22Rv1 (cell line): ENCODE results near the gene CAMTA1.

Source experiments
- ZFX ChIP-seq: fragments of 450-650 bp; IDR thresholded peaks from 2 replicates; pipeline ENCODE4 v1.6.1; 2017; ENCODE audit warnings: antibody characterized with exemption, borderline replicate concordance
- TF ChIP-seq, protein P1 (sequence below): fragments of 450-650 bp; IDR thresholded peaks from 2 replicates; pipeline ENCODE4 v1.5.1; 2017; ENCODE audit warnings: mild to moderate bottlenecking

DNA sequence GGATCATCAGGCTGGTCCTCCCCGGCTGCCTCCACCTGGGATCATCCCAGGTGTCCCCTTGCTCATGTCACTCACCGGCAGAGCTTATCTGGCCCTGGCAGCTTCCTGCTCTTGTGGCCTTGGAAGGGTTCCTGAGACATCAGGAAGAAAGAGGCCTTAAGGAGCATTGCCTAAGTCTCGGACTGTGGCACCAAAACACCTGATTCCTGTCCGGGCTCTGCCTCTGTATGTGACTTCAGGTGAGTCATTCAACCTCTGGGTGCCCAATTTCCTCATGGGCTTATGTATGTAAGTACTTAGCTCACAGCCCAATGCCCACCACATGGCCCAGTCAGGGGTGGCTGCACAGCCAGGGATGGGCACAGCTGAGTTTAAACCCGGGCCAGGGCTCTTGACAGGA lies 729.9 kb downstream of the CAMTA1 start:
- TF ChIP-seq, protein P1, sequence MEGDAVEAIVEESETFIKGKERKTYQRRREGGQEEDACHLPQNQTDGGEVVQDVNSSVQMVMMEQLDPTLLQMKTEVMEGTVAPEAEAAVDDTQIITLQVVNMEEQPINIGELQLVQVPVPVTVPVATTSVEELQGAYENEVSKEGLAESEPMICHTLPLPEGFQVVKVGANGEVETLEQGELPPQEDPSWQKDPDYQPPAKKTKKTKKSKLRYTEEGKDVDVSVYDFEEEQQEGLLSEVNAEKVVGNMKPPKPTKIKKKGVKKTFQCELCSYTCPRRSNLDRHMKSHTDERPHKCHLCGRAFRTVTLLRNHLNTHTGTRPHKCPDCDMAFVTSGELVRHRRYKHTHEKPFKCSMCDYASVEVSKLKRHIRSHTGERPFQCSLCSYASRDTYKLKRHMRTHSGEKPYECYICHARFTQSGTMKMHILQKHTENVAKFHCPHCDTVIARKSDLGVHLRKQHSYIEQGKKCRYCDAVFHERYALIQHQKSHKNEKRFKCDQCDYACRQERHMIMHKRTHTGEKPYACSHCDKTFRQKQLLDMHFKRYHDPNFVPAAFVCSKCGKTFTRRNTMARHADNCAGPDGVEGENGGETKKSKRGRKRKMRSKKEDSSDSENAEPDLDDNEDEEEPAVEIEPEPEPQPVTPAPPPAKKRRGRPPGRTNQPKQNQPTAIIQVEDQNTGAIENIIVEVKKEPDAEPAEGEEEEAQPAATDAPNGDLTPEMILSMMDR, result no peak
- no peak for TF ChIP-seq ZFX
